ENCODE results near the gene CELF1. TPM values are rescaled to one million over a fixed set of nuclear protein-coding genes. Genes with fewer than 3 reads are reported as not detected.

The CELF1 gene
- total and polyA plus RNA-seq, 9 of the 15 experiments (the other 6 are each of a cell fraction or from before 2014, with no cell fraction given) = 11.3 to 142 (median 77.4) TPM

DNA sequence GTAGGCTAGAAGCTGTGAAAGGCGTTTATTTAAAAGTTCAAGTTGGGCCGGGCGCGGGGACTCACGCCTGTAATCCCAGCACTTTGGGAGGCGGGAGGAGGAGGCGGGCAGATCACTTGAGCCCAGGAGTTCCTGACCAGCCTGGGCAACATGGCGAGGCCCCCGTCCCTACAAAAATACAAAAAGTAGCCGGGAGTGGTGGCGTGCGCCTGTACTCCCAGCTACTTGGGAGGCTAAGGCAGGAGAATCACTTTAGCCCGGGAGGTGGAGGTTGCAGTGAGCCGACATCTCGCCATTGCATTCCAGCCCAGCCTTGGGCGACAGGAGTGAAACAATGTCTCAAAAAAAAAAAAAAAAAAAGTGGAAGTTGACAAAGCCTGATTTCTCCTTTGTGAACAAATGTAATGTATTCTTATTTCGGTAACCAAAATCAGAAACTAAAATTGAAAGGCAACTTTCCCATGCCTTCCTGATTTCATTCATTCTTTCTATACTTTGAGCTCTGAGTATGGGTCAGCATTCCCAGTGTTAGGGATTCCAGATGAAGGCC is 13.3 kb upstream of the CELF1 start:
- Histone ChIP-seq H3K4me2 (ENCODE audit: insufficient read depth, low read length) (peak overlapping the region; percentile 92), H4K20me1 (replicated peaks; ENCODE audit: control insufficient read depth, insufficient read depth, low read length) (no peaks in the 10 kb centered on the region), H3K27ac (ENCODE audit: extremely low read depth, low read depth, low read length) (peak overlapping the region; percentile 96), H3K9me3 (replicated peaks; ENCODE audit: control insufficient read depth, insufficient read depth, low read depth, low read length) (no peaks in the 10 kb centered on the region), H3K9ac (ENCODE audit: insufficient read depth in 1 of 2, low read depth in 2 of 2, low read length in 2 of 2) (peak overlapping the region; percentile 99 to 100), H3K36me3 (ENCODE audit: control insufficient read depth, insufficient read depth, low read length) (peaks cover 29% of the 10 kb centered on the region; the same call in 2 of the 3 replicates), H3K4me3 (peak overlapping the region; percentile 100), H3K4me1 (replicated peaks in 1 of 2; ENCODE audit: control insufficient read depth in 2 of 2, insufficient read depth in 2 of 2, low read length in 2 of 2) (peaks cover 10 to 40% of the 10 kb centered on the region in 2 experiments; a peak in 4 of 5 replicates), H3K9me1 (ENCODE audit: control insufficient read depth, insufficient read depth, low read length) (no peaks in the 10 kb centered on the region), H3K27me3 (ENCODE audit: control insufficient read depth in 2 of 2, insufficient read depth in 2 of 2, low read length in 2 of 2) (no peaks in the 10 kb centered on the region), H3K79me2 (ENCODE audit: control insufficient read depth, insufficient read depth, low read length) (peaks cover 44% of the 10 kb centered on the region), H2AFZ (ENCODE audit: low read depth, low read length) (peak overlapping the region; percentile 98)
- POLR2A ChIA-PET = interaction anchor here (0.6 to 3.2 kb wide), 8 partner anchors 10 to 352 kb away, joined by 3 to 23 read pairs (median 4); partner anchors contain the start of genes CELF1 and NDUFS3
- WGBS (ENCODE audit: insufficient coverage, low coverage, missing lambda C conversion rate) = 4% methylated on average over 17 of the region's 17 CpGs
- in situ Hi-C loops (cut with MboI) = no loop called here
- ATAC-seq (peak; percentile 25), DNase-seq (ENCODE audit: extremely low read depth in 1 of 4, low spot score in 3 of 4) (peak in 1 of 4 experiments; percentile 39), FAIRE-seq (no peak)
- TF ChIP-seq, protein P1, sequence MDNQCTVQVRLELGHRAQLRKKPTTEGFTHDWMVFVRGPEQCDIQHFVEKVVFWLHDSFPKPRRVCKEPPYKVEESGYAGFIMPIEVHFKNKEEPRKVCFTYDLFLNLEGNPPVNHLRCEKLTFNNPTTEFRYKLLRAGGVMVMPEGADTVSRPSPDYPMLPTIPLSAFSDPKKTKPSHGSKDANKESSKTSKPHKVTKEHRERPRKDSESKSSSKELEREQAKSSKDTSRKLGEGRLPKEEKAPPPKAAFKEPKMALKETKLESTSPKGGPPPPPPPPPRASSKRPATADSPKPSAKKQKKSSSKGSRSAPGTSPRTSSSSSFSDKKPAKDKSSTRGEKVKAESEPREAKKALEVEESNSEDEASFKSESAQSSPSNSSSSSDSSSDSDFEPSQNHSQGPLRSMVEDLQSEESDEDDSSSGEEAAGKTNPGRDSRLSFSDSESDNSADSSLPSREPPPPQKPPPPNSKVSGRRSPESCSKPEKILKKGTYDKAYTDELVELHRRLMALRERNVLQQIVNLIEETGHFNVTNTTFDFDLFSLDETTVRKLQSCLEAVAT (IDR thresholded peaks at IDR 0.05) = peak in 1 of 2 experiments; percentile 12; a peak in 1 of 4 replicates
- TF ChIP-seq, protein P2, sequence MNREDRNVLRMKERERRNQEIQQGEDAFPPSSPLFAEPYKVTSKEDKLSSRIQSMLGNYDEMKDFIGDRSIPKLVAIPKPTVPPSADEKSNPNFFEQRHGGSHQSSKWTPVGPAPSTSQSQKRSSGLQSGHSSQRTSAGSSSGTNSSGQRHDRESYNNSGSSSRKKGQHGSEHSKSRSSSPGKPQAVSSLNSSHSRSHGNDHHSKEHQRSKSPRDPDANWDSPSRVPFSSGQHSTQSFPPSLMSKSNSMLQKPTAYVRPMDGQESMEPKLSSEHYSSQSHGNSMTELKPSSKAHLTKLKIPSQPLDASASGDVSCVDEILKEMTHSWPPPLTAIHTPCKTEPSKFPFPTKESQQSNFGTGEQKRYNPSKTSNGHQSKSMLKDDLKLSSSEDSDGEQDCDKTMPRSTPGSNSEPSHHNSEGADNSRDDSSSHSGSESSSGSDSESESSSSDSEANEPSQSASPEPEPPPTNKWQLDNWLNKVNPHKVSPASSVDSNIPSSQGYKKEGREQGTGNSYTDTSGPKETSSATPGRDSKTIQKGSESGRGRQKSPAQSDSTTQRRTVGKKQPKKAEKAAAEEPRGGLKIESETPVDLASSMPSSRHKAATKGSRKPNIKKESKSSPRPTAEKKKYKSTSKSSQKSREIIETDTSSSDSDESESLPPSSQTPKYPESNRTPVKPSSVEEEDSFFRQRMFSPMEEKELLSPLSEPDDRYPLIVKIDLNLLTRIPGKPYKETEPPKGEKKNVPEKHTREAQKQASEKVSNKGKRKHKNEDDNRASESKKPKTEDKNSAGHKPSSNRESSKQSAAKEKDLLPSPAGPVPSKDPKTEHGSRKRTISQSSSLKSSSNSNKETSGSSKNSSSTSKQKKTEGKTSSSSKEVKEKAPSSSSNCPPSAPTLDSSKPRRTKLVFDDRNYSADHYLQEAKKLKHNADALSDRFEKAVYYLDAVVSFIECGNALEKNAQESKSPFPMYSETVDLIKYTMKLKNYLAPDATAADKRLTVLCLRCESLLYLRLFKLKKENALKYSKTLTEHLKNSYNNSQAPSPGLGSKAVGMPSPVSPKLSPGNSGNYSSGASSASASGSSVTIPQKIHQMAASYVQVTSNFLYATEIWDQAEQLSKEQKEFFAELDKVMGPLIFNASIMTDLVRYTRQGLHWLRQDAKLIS (CRISPR knock-in tag; IDR thresholded peaks at IDR 0.05) = 0 out of 2 replicates have a peak, but pooled peaks have one; percentile 64
- TF ChIP-seq ZNF24 (IDR thresholded peaks at IDR 0.05) (peak; percentile 84), NR2C2 (CRISPR knock-in tag; IDR thresholded peaks at IDR 0.05) (no peak), NR2C2 (tag; IDR thresholded peaks at IDR 0.05) (no peak), ZNF780A (CRISPR knock-in tag; IDR thresholded peaks at IDR 0.05) (no peak), TRIM28 (IDR thresholded peaks at IDR 0.05) (peak; percentile 65; the same call in 1 of the 2 replicates), HDAC2 (IDR thresholded peaks at IDR 0.05) (0 out of 2 replicates have a peak, but pooled peaks have one; percentile 24), KDM1A (IDR thresholded peaks at IDR 0.05) (peak in 1 of 2 experiments; percentile 23; a peak in 1 of 4 replicates), SMARCA5 (IDR thresholded peaks at IDR 0.05) (0 out of 2 replicates have a peak, but pooled peaks have one; percentile 63), YY1 (IDR thresholded peaks at IDR 0.05; ENCODE audit: borderline replicate concordance in 1 of 3, control insufficient read depth in 1 of 3, extremely low read depth in 1 of 3, insufficient read depth in 3 of 3, insufficient read length in 1 of 3, insufficient replicate concordance in 2 of 3, low read depth in 1 of 3, low read length in 2 of 3) (peak in 1 of 3 experiments; percentile 50), BRF1 (IDR thresholded peaks at IDR 0.05; ENCODE audit: borderline replicate concordance, extremely low read depth, insufficient read length) (no peak), BCOR (IDR thresholded peaks at IDR 0.05) (peak; percentile 89)
- TF ChIP-seq, protein P3, sequence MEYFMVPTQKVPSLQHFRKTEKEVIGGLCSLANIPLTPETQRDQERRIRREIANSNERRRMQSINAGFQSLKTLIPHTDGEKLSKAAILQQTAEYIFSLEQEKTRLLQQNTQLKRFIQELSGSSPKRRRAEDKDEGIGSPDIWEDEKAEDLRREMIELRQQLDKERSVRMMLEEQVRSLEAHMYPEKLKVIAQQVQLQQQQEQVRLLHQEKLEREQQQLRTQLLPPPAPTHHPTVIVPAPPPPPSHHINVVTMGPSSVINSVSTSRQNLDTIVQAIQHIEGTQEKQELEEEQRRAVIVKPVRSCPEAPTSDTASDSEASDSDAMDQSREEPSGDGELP (CRISPR knock-in tag; IDR thresholded peaks at IDR 0.05; ENCODE audit: borderline replicate concordance) = no peak
- TF ChIP-seq, protein P4, sequence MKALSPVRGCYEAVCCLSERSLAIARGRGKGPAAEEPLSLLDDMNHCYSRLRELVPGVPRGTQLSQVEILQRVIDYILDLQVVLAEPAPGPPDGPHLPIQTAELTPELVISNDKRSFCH (CRISPR knock-in tag; IDR thresholded peaks at IDR 0.05) = no peak
- TF ChIP-seq, protein P4 (tag; IDR thresholded peaks at IDR 0.05) = no peak
- no TSS peak for BruUV-seq (replicated peaks)
- CTCF ChIA-PET (ENCODE audit: low intra/inter-chr PET ratio) = no interaction called here
- intact Hi-C loops (cut with micrococcal nuclease) = no loop called here
